Thymus (tissue), 11 donors: Measurements from ENCODE around the gene GBF1. TPM values are rescaled to one million over a fixed set of nuclear protein-coding genes. Genes with fewer than 3 reads are reported as not detected.

ENCODE experiments used
- DNase-seq, 9 donors: peaks; one replicate each; pipeline ENCODE4 v3.0.0-alpha.2; 2013; ENCODE audit warnings: low spot score in 9 of 9, low read depth in 6 of 9, missing footprints in 1 of 9
- H3K27ac ChIP-seq, 2 donors: one replicate each; pipeline ENCODE4 v1.5.1; 2013; ENCODE audit warnings: control low read depth in 1 of 2, low read depth in 1 of 2, low read length in 1 of 2, mild to moderate bottlenecking in 1 of 2, moderate library complexity in 1 of 2
- H3K27me3 ChIP-seq, 2 donors: one replicate each; pipeline ENCODE4 v1.5.1; 2013; ENCODE audit warnings: low read length in 1 of 2; ENCODE audit not compliant: control insufficient read depth in 2 of 2, insufficient read depth in 1 of 2
- H3K36me3 ChIP-seq, 2 donors: one replicate each; pipeline ENCODE4 v1.5.1; 2013; ENCODE audit warnings: low read length in 1 of 2, mild to moderate bottlenecking in 1 of 2, moderate library complexity in 1 of 2; ENCODE audit not compliant: control insufficient read depth in 2 of 2, insufficient read depth in 2 of 2
- H3K4me1 ChIP-seq, 2 donors: one replicate each; pipeline ENCODE4 v1.5.1; 2013; ENCODE audit warnings: low read length in 2 of 2; ENCODE audit not compliant: control insufficient read depth in 2 of 2, insufficient read depth in 2 of 2
- H3K4me3 ChIP-seq, 2 donors: one replicate each; pipeline ENCODE4 v1.5.1; 2013; ENCODE audit warnings: low read length in 2 of 2, control low read depth in 1 of 2, mild to moderate bottlenecking in 1 of 2
- H3K9me3 ChIP-seq, 2 donors: one replicate each; pipeline ENCODE4 v1.5.1; 2013; ENCODE audit warnings: low read length in 1 of 2, mild to moderate bottlenecking in 1 of 2; ENCODE audit not compliant: control insufficient read depth in 2 of 2, insufficient read depth in 1 of 2
- WGBS: extraction: QIAGEN DNeasy Blood & Tissue Kit; methylation state at CpG from one replicate; pipeline ENCODE4 v1.1.7; 2013; 5-methylcytosine and 5-hydroxymethylcytosine counted together
- polyA plus RNA-seq: library from polyadenylated mRNA; stranded (reverse); fragments of 200-250 nt; gene quantifications from one replicate; pipeline ENCODE4 v1.2.3, GENCODE V29; 2013
- total RNA-seq: library from RNA; stranded (reverse); fragments of 120-200 nt; gene quantifications from one replicate; pipeline ENCODE4 v1.2.4, GENCODE V29; 2013
- donor health status: healthy.

GBF1 gene
- total and polyA plus RNA-seq, 2 donors: 9.6 to 11.1 TPM

GRCh38 chr10:102269017-102269416 lies 23.7 kb downstream of the GBF1 start:
- H3K27ac ChIP-seq: peak overlapping the region in 1 of 2 donors; percentile 46

GRCh38 chr10:102274062-102274461 lies 28.7 kb downstream of the GBF1 start:
- no peaks in the 10 kb centered on the region for H3K27me3 ChIP-seq
- WGBS: 96% methylated on average over 1 of the region's 1 CpG
- no peaks in the 10 kb centered on the region for H3K9me3 ChIP-seq
- peaks cover 9 to 11% of the 10 kb centered on the region in 2 donors for H3K36me3 ChIP-seq
- no peak for DNase-seq
- H3K4me3 ChIP-seq: no peak overlapping the region
- no peaks in the 10 kb centered on the region for H3K4me1 ChIP-seq
- H3K27ac ChIP-seq: no peak overlapping the region

More at GRCh38 chr10:102269017-102269416, 23.7 kb downstream of the GBF1 start:
- no peaks in the 10 kb centered on the region for H3K27me3 ChIP-seq
- DNase-seq: no peak
- H3K4me3 ChIP-seq: no peak overlapping the region
- 88% methylated on average over 3 of the region's 3 CpGs for WGBS
- H3K9me3 ChIP-seq: no peaks in the 10 kb centered on the region
- H3K36me3 ChIP-seq: peaks cover 10 to 29% of the 10 kb centered on the region in 2 donors
- no peaks in the 10 kb centered on the region for H3K4me1 ChIP-seq

GRCh38 chr10:102275343-102275742 lies 30.0 kb downstream of the GBF1 start:
- WGBS: 99% methylated on average over 2 of the region's 2 CpGs
- no peak for DNase-seq
- Histone ChIP-seq H3K9me3 (no peaks in the 10 kb centered on the region), H3K27me3 (no peaks in the 10 kb centered on the region), H3K27ac (no peak overlapping the region), H3K4me1 (no peaks in the 10 kb centered on the region), H3K4me3 (no peak overlapping the region), H3K36me3 (peaks cover 7 to 9% of the 10 kb centered on the region in 2 donors)

- Histone ChIP-seq H3K36me3 (peaks cover 9 to 11% of the 10 kb centered on the region in 2 donors), H3K9me3 (no peaks in the 10 kb centered on the region), H3K27ac (no peak overlapping the region), H3K4me3 (no peak overlapping the region), H3K27me3 (no peaks in the 10 kb centered on the region), H3K4me1 (peaks cover 4 to 8% of the 10 kb centered on the region in 2 donors)
- no peak for DNase-seq
Observed at GRCh38 chr10:102279104-102279503, 33.8 kb downstream of the GBF1 start.

- peaks cover 4 to 8% of the 10 kb centered on the region in 2 donors for H3K4me1 ChIP-seq
- H3K36me3 ChIP-seq: peaks cover 9 to 15% of the 10 kb centered on the region in 2 donors
- no peaks in the 10 kb centered on the region for H3K27me3 ChIP-seq
- H3K27ac ChIP-seq: peak overlapping the region in 1 of 2 donors; percentile 48
- 11% methylated on average over 3 of the region's 3 CpGs for WGBS
- H3K9me3 ChIP-seq: no peaks in the 10 kb centered on the region
- no peak overlapping the region for H3K4me3 ChIP-seq
- peak in 1 of 9 donors; percentile 7 for DNase-seq
Observed at GRCh38 chr10:102280397-102281101, 35.2 kb downstream of the GBF1 start.

- peak overlapping the region in 1 of 2 donors; percentile 48 for H3K27ac ChIP-seq
- H3K36me3 ChIP-seq: peaks cover 9 to 15% of the 10 kb centered on the region in 2 donors
- peaks cover 4 to 8% of the 10 kb centered on the region in 2 donors for H3K4me1 ChIP-seq
- no peak overlapping the region for H3K4me3 ChIP-seq
- WGBS: 6% methylated on average over 3 of the region's 3 CpGs
- no peaks in the 10 kb centered on the region for H3K27me3 ChIP-seq
- peak in 8 of 9 donors; percentile 11 to 72 (median 29) for DNase-seq
- H3K9me3 ChIP-seq: no peaks in the 10 kb centered on the region
Observed at GRCh38 chr10:102281102-102281487, 35.8 kb downstream of the GBF1 start.

GRCh38 chr10:102283488-102283887 lies 38.2 kb downstream of the GBF1 start:
- Histone ChIP-seq H3K27ac (peak overlapping the region in 1 of 2 donors; percentile 3), H3K4me1 (peaks cover 4 to 8% of the 10 kb centered on the region in 2 donors), H3K9me3 (no peaks in the 10 kb centered on the region), H3K36me3 (peaks cover 0 to 13% of the 10 kb centered on the region in 2 donors), H3K4me3 (no peak overlapping the region), H3K27me3 (no peaks in the 10 kb centered on the region)
- 76% methylated on average over 2 of the region's 2 CpGs for WGBS
- DNase-seq: peak in 1 of 9 donors; percentile 12

- peak overlapping the region in 1 of 2 donors; percentile 3 for H3K27ac ChIP-seq
- peaks cover 0 to 13% of the 10 kb centered on the region in 2 donors for H3K36me3 ChIP-seq
- no peaks in the 10 kb centered on the region for H3K27me3 ChIP-seq
- H3K4me3 ChIP-seq: no peak overlapping the region
- no peak for DNase-seq
- peaks cover 4 to 8% of the 10 kb centered on the region in 2 donors for H3K4me1 ChIP-seq
- no peaks in the 10 kb centered on the region for H3K9me3 ChIP-seq
- 66% methylated on average over 2 of the region's 2 CpGs for WGBS
Observed at GRCh38 chr10:102283890-102284289, 38.6 kb downstream of the GBF1 start.

GRCh38 chr10:102284531-102284930 lies 39.2 kb downstream of the GBF1 start:
- no peak overlapping the region for H3K4me3 ChIP-seq
- no peak overlapping the region for H3K27ac ChIP-seq

More at GRCh38 chr10:102284531-102284930, 39.2 kb downstream of the GBF1 start:
- Histone ChIP-seq H3K4me1 (peaks cover 4 to 8% of the 10 kb centered on the region in 2 donors), H3K27me3 (no peaks in the 10 kb centered on the region), H3K9me3 (no peaks in the 10 kb centered on the region), H3K36me3 (peaks cover 0 to 13% of the 10 kb centered on the region in 2 donors)
- no peak for DNase-seq
- WGBS: 94% methylated on average over 2 of the region's 2 CpGs
